H9 (cell line): ENCODE data around the gene ALDH2. TPM values are rescaled to one million over a fixed set of nuclear protein-coding genes. Genes with fewer than 3 reads are reported as not detected.

ENCODE experiments used
- DNase-seq: peaks from one replicate; pipeline ENCODE4 v3.0.0-alpha.2; 2017
- H2AFZ ChIP-seq: one replicate; pipeline ENCODE4 v1.6.1; 2013; ENCODE audit warnings: mild to moderate bottlenecking, low read length, control low read depth, moderate library complexity
- H2AK5ac ChIP-seq: 2 replicates; pipeline ENCODE4 v1.6.1; 2013; ENCODE audit warnings: low read length, control low read depth, mixed read lengths; ENCODE audit not compliant: insufficient read length
- H2BK120ac ChIP-seq: one replicate; pipeline ENCODE4 v1.6.1; 2013; ENCODE audit warnings: low read depth, mild to moderate bottlenecking, low read length, control low read depth, inconsistent platforms; ENCODE audit not compliant: poor library complexity, severe bottlenecking
- H2BK12ac ChIP-seq: 2 replicates; pipeline ENCODE4 v1.6.1; 2013; ENCODE audit warnings: low read length, control low read depth, mixed read lengths, low read depth; ENCODE audit not compliant: insufficient read length
- H2BK15ac ChIP-seq: 2 replicates; pipeline ENCODE4 v1.6.1; 2013; ENCODE audit warnings: low read depth, low read length, control low read depth
- H2BK20ac ChIP-seq: one replicate; pipeline ENCODE4 v1.6.1; 2013; ENCODE audit warnings: low read depth, mild to moderate bottlenecking, low read length, control low read depth, inconsistent platforms; ENCODE audit not compliant: poor library complexity, severe bottlenecking
- H2BK5ac ChIP-seq: 2 replicates; pipeline ENCODE4 v1.6.1; 2013; ENCODE audit warnings: low read length, control low read depth, mixed read lengths; ENCODE audit not compliant: insufficient read length
- H3K14ac ChIP-seq: 2 replicates; pipeline ENCODE4 v1.6.1; 2013; ENCODE audit warnings: low read length, control low read depth; ENCODE audit not compliant: insufficient read depth
- H3K18ac ChIP-seq: 2 replicates; pipeline ENCODE4 v1.6.1; 2013; ENCODE audit warnings: low read depth, mild to moderate bottlenecking, mixed read lengths, low read length, control low read depth; ENCODE audit not compliant: insufficient read length
- H3K23ac ChIP-seq: 2 replicates; pipeline ENCODE4 v1.6.1; 2013; ENCODE audit warnings: low read length, control low read depth, mixed read lengths, low read depth; ENCODE audit not compliant: insufficient read length
- H3K23me2 ChIP-seq: 2 replicates; pipeline ENCODE4 v1.6.1; 2013; ENCODE audit warnings: low read depth, mild to moderate bottlenecking, mixed read lengths, low read length, control low read depth; ENCODE audit not compliant: insufficient read length, poor library complexity, severe bottlenecking
- H3K27ac ChIP-seq: 2 replicates; pipeline ENCODE4 v1.5.1; 2013; ENCODE audit warnings: low read length, control low read depth, mixed read lengths, low read depth; ENCODE audit not compliant: insufficient read length
- H3K27me3 ChIP-seq: 2 replicates; pipeline ENCODE4 v1.6.1; 2013; ENCODE audit warnings: low read length, control low read depth, inconsistent platforms; ENCODE audit not compliant: insufficient read depth
- H3K4ac ChIP-seq: 2 replicates; pipeline ENCODE4 v1.6.1; 2013; ENCODE audit warnings: low read depth, mild to moderate bottlenecking, control low read depth, inconsistent platforms, low read length, moderate library complexity
- H3K4me1 ChIP-seq: 2 replicates; pipeline ENCODE4 v1.6.1; 2013; ENCODE audit warnings: low read length, control low read depth, inconsistent platforms; ENCODE audit not compliant: insufficient read depth
- H3K4me2 ChIP-seq: 2 replicates; pipeline ENCODE4 v1.6.1; 2013; ENCODE audit warnings: low read length, control low read depth, mixed read lengths; ENCODE audit not compliant: insufficient read length, insufficient read depth
- H3K56ac ChIP-seq: 2 replicates; pipeline ENCODE4 v1.6.1; 2013; ENCODE audit warnings: low read depth, mild to moderate bottlenecking, mixed read lengths, low read length, control low read depth; ENCODE audit not compliant: insufficient read length
- H3K79me1 ChIP-seq: 2 replicates; pipeline ENCODE4 v1.6.1; 2013; ENCODE audit warnings: low read depth, mild to moderate bottlenecking, moderate library complexity, low read length, control low read depth, inconsistent platforms; ENCODE audit not compliant: insufficient read depth, poor library complexity, severe bottlenecking
- H3K79me2 ChIP-seq: 2 replicates; pipeline ENCODE4 v1.6.1; 2013; ENCODE audit warnings: low read length, control low read depth, inconsistent platforms; ENCODE audit not compliant: insufficient read depth
- H3K9ac ChIP-seq: 2 replicates; pipeline ENCODE4 v1.6.1; 2013; ENCODE audit warnings: low read length, control low read depth, mixed read lengths; ENCODE audit not compliant: insufficient read length; ENCODE audit errors: extremely low read depth
- H3K9me3 ChIP-seq: one replicate; pipeline ENCODE4 v1.6.1; 2013; ENCODE audit warnings: low read depth, low read length, inconsistent platforms; ENCODE audit not compliant: control insufficient read depth
- H3T11ph ChIP-seq: one replicate; pipeline ENCODE4 v1.6.1; 2013; ENCODE audit warnings: mild to moderate bottlenecking, low read length, control low read depth, inconsistent platforms
- H4K20me1 ChIP-seq: one replicate; pipeline ENCODE4 v1.6.1; 2013; ENCODE audit not compliant: control insufficient read depth, insufficient read length, insufficient read depth
- H4K5ac ChIP-seq: 2 replicates; pipeline ENCODE4 v1.6.1; 2013; ENCODE audit warnings: low read depth, mild to moderate bottlenecking, mixed read lengths, low read length, control low read depth; ENCODE audit not compliant: insufficient read length
- H4K8ac ChIP-seq: replicated peaks from 2 replicates; pipeline ENCODE4 v1.6.1; 2013; ENCODE audit warnings: low read length, control low read depth, mixed read lengths, low read depth; ENCODE audit not compliant: insufficient read length
- H4K91ac ChIP-seq: 2 replicates; pipeline ENCODE4 v1.6.1; 2013; ENCODE audit warnings: low read depth, mild to moderate bottlenecking, moderate library complexity, mixed read lengths, low read length, control low read depth; ENCODE audit not compliant: insufficient read length
- H3K27ac Mint-ChIP-seq, 3 experiments: 2 replicates in 2 of 3; 3 replicates in 1 of 3; pipeline ENCODE4 v1.8.0; 2020 to 2021; ENCODE audit warnings: mixed read lengths in 3 of 3, mild to moderate bottlenecking in 1 of 3, moderate library complexity in 1 of 3
- H3K27me3 Mint-ChIP-seq: 2 replicates; pipeline ENCODE4 v1.8.0; 2021; ENCODE audit warnings: low read depth, mild to moderate bottlenecking, moderate library complexity, mixed read lengths
- H3K36me3 Mint-ChIP-seq, 3 experiments: 2 replicates in 2 of 3; 3 replicates in 1 of 3; pipeline ENCODE4 v1.8.0; 2020 to 2021; ENCODE audit warnings: low read depth in 3 of 3, mixed read lengths in 3 of 3; ENCODE audit not compliant: insufficient read depth in 1 of 3
- H3K4me1 Mint-ChIP-seq, 2 experiments: 2 replicates each; pipeline ENCODE4 v1.8.0; 2020; ENCODE audit warnings: mixed read lengths in 2 of 2
- H3K4me3 Mint-ChIP-seq, 2 experiments: 2 replicates in 1 of 2; 3 replicates in 1 of 2; pipeline ENCODE4 v1.8.0; 2020 to 2021; ENCODE audit warnings: mild to moderate bottlenecking in 2 of 2, mixed read lengths in 2 of 2, moderate library complexity in 1 of 2
- H3K9me3 Mint-ChIP-seq, 2 experiments: 2 replicates in 1 of 2; 3 replicates in 1 of 2; pipeline ENCODE4 v1.8.0; 2020; ENCODE audit warnings: mild to moderate bottlenecking in 2 of 2, mixed read lengths in 2 of 2, moderate library complexity in 1 of 2
- CTCF ChIP-seq: fragments of 200-600 bp; sonication (generic); conservative IDR thresholded peaks from 3 replicates; pipeline ENCODE4 v1.8.0; 2021; ENCODE audit warnings: antibody characterized with exemption, mild to moderate bottlenecking
- WGBS: extraction: QIAGEN DNeasy Blood & Tissue Kit; methylation state at CpG from one replicate; pipeline ENCODE4 v1.1.7; 2013; ENCODE audit warnings: missing lambda C conversion rate, low lambda C conversion rate, mixed read lengths; ENCODE audit not compliant: insufficient read length; ENCODE audit errors: extremely low coverage; 5-methylcytosine and 5-hydroxymethylcytosine counted together
- total RNA-seq: library from RNA; stranded (reverse); gene quantifications from 2 replicates; pipeline ENCODE4 v1.2.1, GENCODE V29; 2021

Gene ALDH2
- total RNA-seq, 1 experiment from 2014 or later: 44.0 TPM

GRCh38 chr12:111768159-111768895 is 1.6 kb downstream of the ALDH2 start:
- Mint-ChIP-seq H3K9me3 (peaks cover 3 to 7% of the 10 kb centered on the region in 2 experiments), H3K4me1 (peaks cover 17% of the 10 kb centered on the region in 2 experiments), H3K27me3 (peaks cover 14% of the 10 kb centered on the region), H3K27ac (no peak overlapping the region), H3K4me3 (peak overlapping the region; percentile 88 to 92; a peak in 4 of 5 replicates), H3K36me3 (peaks cover 3 to 10% (median 4%) of the 10 kb centered on the region in 3 experiments; a peak in 6 of 7 replicates)
- Histone ChIP-seq H3K23ac (no peak overlapping the region), H3K23me2 (peaks cover 5% of the 10 kb centered on the region), H2BK12ac (no peak overlapping the region), H3K27me3 (no peaks in the 10 kb centered on the region; the same call in 1 of the 2 replicates), H3K18ac (no peak overlapping the region), H4K20me1 (no peaks in the 10 kb centered on the region), H4K5ac (no peak overlapping the region), H2AK5ac (no peak overlapping the region), H3T11ph (no peak overlapping the region), H2BK15ac (no peak overlapping the region), H2BK20ac (no peak overlapping the region), H4K8ac (no peak overlapping the region), H2BK120ac (no peak overlapping the region), H3K4me2 (peak overlapping the region; percentile 62), H3K79me1 (no peaks in the 10 kb centered on the region), H2BK5ac (no peak overlapping the region), H3K4ac (no peak overlapping the region), H3K79me2 (no peaks in the 10 kb centered on the region), H3K14ac (no peak overlapping the region), H3K9me3 (no peaks in the 10 kb centered on the region), H3K9ac (no peak overlapping the region), H3K56ac (no peak overlapping the region), H3K27ac (no peak overlapping the region), H4K91ac (no peak overlapping the region), H2AFZ (no peak overlapping the region), H3K4me1 (0 out of 2 replicates have a peak, but pooled peaks cover 3% of the 10 kb centered on the region)
- no peak for DNase-seq
- WGBS: no CpG with 5 or more reads among the region's 9 CpGs
- no peak for TF ChIP-seq CTCF
